ENCODE results near the gene MYEOV. TPM values are rescaled to one million over a fixed set of nuclear protein-coding genes. Genes with fewer than 3 reads are reported as not detected.

MYEOV gene
- total and polyA plus RNA-seq, 2 of the 8 experiments (the other 6 are each of a cell fraction or from before 2014, with no cell fraction given), result 0.44 to 0.67 TPM

DNA sequence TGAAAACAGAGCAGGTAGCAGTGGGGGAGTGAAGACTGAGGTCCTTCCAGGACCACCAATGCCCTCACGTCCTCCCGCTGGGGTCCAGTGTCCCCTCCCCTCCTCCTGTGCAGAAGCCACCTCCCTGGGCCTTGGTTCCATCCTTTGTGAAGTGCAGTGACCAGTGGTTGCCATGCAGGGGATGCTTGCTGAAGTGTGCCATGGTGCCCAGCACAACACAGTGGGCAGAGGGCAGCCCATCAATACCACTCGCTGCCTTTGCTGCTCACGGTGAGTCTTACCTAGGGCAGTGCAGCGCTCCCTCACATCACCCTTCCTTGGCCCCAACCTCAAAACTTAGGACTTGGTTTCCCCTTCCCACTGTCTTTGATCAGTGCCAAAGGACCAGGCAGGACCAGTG lies 12.9 kb downstream of the MYEOV start:
- Histone ChIP-seq H3K23ac (ENCODE audit: insufficient read length) (no peak overlapping the region), H3K36me3 (ENCODE audit: control insufficient read depth in 2 of 4, insufficient read depth in 4 of 4, low read length in 3 of 4) (no peaks in the 10 kb centered on the region), H2BK12ac (ENCODE audit: low read depth, low read length) (no peak overlapping the region), H3K27ac (ENCODE audit: low read depth, low read length) (no peak overlapping the region), H4K20me1 (replicated peaks in 1 of 2; ENCODE audit: control insufficient read depth in 1 of 2, insufficient read depth in 2 of 2, low read length in 2 of 2) (no peaks in the 10 kb centered on the region), H3K9me3 (ENCODE audit: insufficient read depth in 2 of 2, low read depth in 1 of 2, low read length in 1 of 2) (no peaks in the 10 kb centered on the region), H2BK15ac (ENCODE audit: low read length) (no peak overlapping the region), H2BK20ac (ENCODE audit: low read length) (no peak overlapping the region), H2BK120ac (replicated peaks; ENCODE audit: low read depth, low read length) (no peak overlapping the region), H3K56ac (replicated peaks; ENCODE audit: insufficient read length, low read depth, low read length) (no peak overlapping the region), H3K18ac (ENCODE audit: extremely low read depth, low read length) (no peak overlapping the region), H2AFZ (ENCODE audit: low read length) (no peak overlapping the region), H3K4me1 (replicated peaks in 1 of 4; ENCODE audit: control insufficient read depth in 3 of 4, insufficient read depth in 4 of 4, low read length in 3 of 4) (peaks cover 0 to 3% (median 1%) of the 10 kb centered on the region in 4 experiments; a peak in 1 of 7 replicates), H4K91ac (replicated peaks; ENCODE audit: insufficient read length, low read length) (no peak overlapping the region), H2AK5ac (ENCODE audit: low read depth, low read length) (no peak overlapping the region), H3K9ac (replicated peaks in 1 of 4; ENCODE audit: extremely low read depth in 1 of 4, low read depth in 3 of 4, low read length in 3 of 4) (no peak overlapping the region), H3K4me3 (ENCODE audit: extremely low read depth in 1 of 4, insufficient read depth in 2 of 4, low read depth in 3 of 4, low read length in 4 of 4) (no peak overlapping the region), H4K8ac (ENCODE audit: extremely low read depth, insufficient read depth, low read length) (no peak overlapping the region), H3K4ac (replicated peaks; ENCODE audit: insufficient read length, low read depth, low read length) (no peak overlapping the region), H3K79me2 (ENCODE audit: control insufficient read depth in 1 of 2, insufficient read depth in 2 of 2, low read length in 2 of 2) (no peaks in the 10 kb centered on the region), H4K5ac (ENCODE audit: insufficient read length, low read depth, low read length) (no peak overlapping the region), H3K14ac (ENCODE audit: insufficient read length) (no peak overlapping the region), H3K4me2 (ENCODE audit: insufficient read depth in 1 of 2, low read depth in 2 of 2, low read length in 2 of 2) (no peak overlapping the region), H3K23me2 (ENCODE audit: low read depth, low read length) (no peaks in the 10 kb centered on the region), H2BK5ac (ENCODE audit: low read depth, low read length) (no peak overlapping the region), H3K79me1 (ENCODE audit: low read depth, low read length) (no peaks in the 10 kb centered on the region), H3K27me3 (replicated peaks in 1 of 4; ENCODE audit: control insufficient read depth in 3 of 4, extremely low read depth in 1 of 4, insufficient read depth in 3 of 4, low read length in 3 of 4) (no peaks in the 10 kb centered on the region)
- WGBS, 2 experiments (ENCODE audit: extremely low coverage in 1 of 2, insufficient coverage in 1 of 2, insufficient read length in 1 of 2, insufficient replicate concordance in 2 of 2, low coverage in 1 of 2, low lambda C conversion rate in 2 of 2, missing lambda C conversion rate in 1 of 2), result 97% methylated on average over 5 of the region's 5 CpGs; no CpG with 5 or more reads in 1 of the 2 experiments
- TF ChIP-seq PHF8 (conservative IDR thresholded peaks at IDR 0.05; ENCODE audit: low read depth, low read length) (no peak), ZNF274 (IDR thresholded peaks at IDR 0.05; ENCODE audit: borderline replicate concordance, extremely low read depth, low read length) (no peak), SUZ12 (IDR thresholded peaks at IDR 0.05; ENCODE audit: low read length) (no peak), CREB1 (IDR thresholded peaks at IDR 0.05) (no peak), JUN (IDR thresholded peaks at IDR 0.05; ENCODE audit: low read depth, low read length) (no peak), RNF2 (IDR thresholded peaks at IDR 0.05; ENCODE audit: borderline replicate concordance, low read depth, low read length, missing control alignments, poor library complexity, severe bottlenecking) (no peak), NANOG (IDR thresholded peaks at IDR 0.05; ENCODE audit: insufficient read depth, low read depth, low read length, poor library complexity, severe bottlenecking) (no peak), HDAC6 (IDR thresholded peaks at IDR 0.05; ENCODE audit: low read depth, low read length) (no peak), TAF1 (IDR thresholded peaks at IDR 0.05; ENCODE audit: low read depth, low read length) (no peak), BCL11A (IDR thresholded peaks at IDR 0.05; ENCODE audit: low read depth in 2 of 2, low read length in 2 of 2) (no peak), ASH2L (IDR thresholded peaks at IDR 0.05; ENCODE audit: low read length) (no peak)
- TF ChIP-seq, protein P1, sequence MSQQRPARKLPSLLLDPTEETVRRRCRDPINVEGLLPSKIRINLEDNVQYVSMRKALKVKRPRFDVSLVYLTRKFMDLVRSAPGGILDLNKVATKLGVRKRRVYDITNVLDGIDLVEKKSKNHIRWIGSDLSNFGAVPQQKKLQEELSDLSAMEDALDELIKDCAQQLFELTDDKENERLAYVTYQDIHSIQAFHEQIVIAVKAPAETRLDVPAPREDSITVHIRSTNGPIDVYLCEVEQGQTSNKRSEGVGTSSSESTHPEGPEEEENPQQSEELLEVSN (IDR thresholded peaks at IDR 0.05), result no peak
- no peak for FAIRE-seq
- DNase-seq (ENCODE audit: low read depth in 1 of 2, low spot score in 2 of 2), result no peak
- ChIA-PET CTCF (ENCODE audit: partially characterized antibody) (interaction anchor here (0.9 to 2.7 kb wide), 3 partner anchors 10 to 95 kb away, joined by 3 to 10 read pairs (median 3); no protein-coding TSS in a partner anchor), POLR2A (ENCODE audit: partially characterized antibody) (interaction anchor here (1.8 kb wide), 1 partner anchor 9 kb away, joined by 5 read pairs; no protein-coding TSS in a partner anchor)

Measured in H1 (cell line).